C1 segment of cervical spinal cord (tissue), 14 donors: ENCODE measurements around the gene C1orf35.
A peak's percentile ranks its signal among the peaks of the same experiment; 100 is the strongest.

ENCODE experiments used
- DNase-seq, 14 donors: peaks; one replicate each; lab custom pipeline; 2025; lab: John Stamatoyannopoulos, UW

The C1orf35 gene

DNA sequence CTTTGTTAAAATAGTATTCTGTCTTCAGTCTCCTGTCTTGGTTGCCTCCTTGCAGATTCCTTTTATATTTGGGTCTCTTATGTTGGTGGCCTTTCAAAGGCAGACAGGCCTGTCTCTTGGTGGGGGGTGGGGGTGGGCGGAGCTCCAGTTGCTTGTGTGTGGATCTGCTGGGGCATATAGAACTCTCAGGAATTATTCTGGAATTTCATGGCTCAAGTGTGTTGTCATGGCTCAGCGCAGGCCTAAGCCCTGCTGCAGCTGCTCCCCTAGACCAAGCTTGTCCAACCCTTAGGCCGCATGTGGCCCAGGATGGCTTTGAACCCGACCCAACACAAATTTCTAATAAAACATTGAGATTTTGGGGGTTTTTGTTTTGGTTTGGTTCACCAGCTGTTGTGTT is 8.0 kb downstream of the C1orf35 start:
- no peak for DNase-seq

DNA sequence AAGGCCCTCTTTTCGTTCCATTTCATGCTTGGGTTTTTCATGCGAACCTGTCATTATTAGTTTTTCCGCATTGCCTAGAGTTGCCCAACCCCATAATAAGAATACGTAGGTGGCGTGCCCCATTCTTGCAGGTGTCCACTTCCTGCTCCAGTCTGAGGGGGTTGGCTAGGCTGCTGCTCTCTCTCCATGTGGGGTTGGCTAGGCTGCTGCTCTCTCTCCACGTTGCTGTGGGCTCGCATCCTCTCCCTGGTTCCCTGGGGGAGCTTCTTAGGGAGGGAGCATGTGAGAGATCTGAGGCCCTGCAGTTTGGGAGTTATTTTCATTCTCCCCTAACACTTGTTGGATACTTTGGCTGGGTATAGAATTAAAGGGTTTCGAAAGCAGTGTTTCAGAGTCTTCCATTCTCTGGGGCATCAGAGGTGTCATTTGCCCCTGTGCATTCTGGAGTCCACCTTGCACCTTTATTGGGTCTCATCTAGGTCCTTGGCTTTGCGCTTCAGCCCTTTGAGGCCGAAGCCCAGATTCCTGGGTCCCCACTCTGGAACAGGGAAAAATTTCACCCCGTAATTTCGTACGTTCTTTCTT is 8.6 kb downstream of the C1orf35 start:
- DNase-seq, result no peak

DNA sequence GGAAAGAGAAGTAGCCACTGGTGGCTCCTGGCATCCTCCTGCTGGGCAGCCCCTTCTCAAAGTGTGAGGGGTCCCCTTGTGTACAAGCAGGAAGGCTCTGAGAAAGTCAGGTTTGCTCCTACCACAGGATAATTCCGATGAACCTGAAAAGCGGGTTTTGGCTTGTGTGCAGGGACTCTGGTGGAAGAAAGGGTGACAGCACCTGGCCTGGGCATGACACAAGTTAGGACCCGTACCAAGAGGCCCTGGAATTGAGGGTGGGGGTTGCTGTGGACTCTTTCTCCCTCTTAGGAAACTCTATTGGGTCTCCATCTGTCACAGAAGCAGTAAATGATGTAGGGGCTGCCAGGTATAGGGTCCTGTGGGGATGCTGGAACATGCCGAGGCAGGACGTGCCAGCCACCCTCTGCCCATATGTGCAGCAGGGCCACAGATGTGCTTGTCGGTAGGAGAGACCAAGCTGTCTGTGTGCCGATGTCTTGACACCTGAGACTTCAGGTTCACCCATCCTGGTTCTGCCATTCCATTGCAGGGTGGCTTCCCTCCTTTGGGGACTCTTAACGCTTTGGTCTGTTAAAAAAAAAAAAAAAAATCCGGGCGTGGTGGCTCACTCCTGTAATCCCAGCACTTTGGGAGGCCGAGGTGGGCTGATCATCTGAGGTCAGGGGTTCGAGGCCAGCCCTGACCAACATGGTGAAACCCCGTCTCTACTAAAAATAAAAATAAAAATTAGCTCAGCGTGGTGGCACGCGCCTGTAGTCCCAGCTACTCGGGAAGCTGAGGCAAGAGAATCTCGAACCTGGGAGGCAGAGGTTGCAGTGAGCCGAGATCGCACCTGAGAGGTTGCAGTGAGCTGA is 9.8 kb downstream of the C1orf35 start:
- DNase-seq, result no peak

DNA sequence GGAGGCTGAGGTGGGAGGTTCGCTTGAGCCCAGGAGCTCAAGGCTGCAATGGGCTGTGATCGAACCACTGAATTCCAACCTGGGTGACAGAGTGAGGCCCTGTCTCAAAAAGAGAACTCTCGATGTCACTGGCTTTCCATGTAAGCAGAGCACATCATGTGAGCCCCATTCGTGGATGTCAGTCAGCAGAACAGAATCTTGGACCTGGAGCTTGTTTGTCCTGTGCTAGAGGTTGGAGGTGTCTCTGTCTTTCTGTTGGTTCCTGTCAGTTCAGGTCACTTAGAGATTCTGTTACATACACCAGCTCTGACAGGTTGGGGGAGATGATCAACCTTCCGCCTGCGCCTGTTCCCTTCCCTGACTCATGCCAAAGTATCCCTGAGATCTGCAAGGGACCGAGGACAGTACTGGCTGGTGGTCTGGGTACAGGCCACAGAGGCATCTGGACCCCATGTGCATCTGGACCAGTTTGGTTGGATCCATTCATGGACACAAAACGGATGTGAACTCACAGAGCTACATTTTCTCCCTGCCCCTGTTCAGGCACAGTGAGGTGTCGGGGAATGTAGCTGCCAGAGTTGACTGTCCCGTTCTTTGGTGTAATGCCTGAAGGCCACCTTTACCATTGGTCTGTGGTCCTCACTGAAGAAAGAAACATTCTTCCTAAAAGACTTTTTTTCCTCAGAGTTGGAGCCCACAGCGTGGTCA is 10.6 kb downstream of the C1orf35 start:
- DNase-seq, result no peak

DNA sequence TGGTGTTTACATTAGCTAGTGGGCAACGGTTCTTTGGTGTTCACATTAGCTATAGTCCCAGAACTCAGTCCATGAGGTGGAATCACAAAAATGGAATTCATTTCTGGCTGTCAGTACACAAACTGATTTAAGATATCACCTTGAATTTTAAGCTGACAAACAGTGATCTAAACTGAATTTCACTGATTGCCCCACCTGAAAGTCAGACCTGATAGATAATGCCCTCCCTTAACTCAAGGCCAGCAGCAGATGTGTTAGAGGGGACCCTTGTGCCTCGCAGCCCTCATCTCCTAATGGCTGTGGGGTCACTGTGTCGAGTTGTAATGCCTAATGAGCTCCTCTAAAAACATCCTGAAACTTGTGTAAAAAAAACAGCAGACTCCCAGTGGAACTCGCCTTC is 12.0 kb downstream of the C1orf35 start:
- no peak for DNase-seq

DNA sequence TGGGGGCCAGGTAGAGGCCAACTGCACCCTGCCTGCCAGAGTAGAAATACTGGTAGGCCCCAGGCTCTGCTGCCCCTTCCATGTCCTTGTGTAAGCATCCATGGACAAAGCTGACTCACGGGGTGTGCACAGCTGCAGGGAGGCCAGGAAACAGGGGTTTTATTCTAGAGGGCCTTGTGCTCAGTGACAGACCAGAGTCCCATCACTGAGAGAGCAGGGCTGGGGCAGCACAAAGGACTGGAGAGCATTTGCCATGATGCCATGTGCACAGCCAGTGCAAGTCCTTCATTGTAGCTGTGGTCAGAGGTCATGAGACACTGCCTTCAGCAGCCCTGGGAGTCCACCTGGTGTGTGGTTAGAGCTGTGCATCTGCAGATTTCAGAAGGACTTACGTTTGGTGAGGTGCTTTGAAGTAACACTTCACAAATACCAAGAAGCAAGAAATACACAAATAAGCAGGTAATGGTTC is 12.5 kb downstream of the C1orf35 start:
- peak in 3 of 14 donors; percentile 19 to 75 (median 21) for DNase-seq

GRCh38 chr1:228089519-228090380 is 13.4 kb downstream of the C1orf35 start:
- DNase-seq, result peak in 1 of 14 donors; percentile 41

- no peak for DNase-seq
Measured at GRCh38 chr1:228088586-228089498, 14.3 kb downstream of the C1orf35 start.

- DNase-seq, result peak in 2 of 14 donors; percentile 24 to 49
Measured at GRCh38 chr1:228087771-228088251, 15.3 kb downstream of the C1orf35 start.

GRCh38 chr1:228085287-228085951 is 17.7 kb downstream of the C1orf35 start:
- DNase-seq, result no peak

DNA sequence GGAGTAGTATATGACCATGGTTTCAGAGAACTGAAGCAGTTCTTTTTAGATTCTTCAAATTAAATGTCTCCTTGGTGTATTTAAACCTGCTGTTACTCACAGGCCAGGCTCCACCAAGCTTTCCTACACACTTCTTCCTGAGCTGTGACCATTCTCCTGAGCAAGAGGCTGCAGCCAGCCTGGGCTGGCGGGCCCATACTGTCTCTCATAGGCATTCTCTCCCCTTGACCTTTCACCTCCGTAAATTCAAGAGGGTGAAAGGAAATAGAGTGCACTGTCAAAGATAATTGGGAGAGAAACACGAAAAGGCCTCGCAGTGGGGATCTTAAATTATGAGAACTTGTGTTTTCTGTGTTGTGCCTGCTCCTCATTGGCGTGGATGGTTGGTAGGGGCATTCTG is 18.3 kb downstream of the C1orf35 start:
- DNase-seq, result no peak

GRCh38 chr1:228084325-228084724 is 18.8 kb downstream of the C1orf35 start:
- DNase-seq, result peak in 1 of 14 donors; percentile 16

GRCh38 chr1:228083871-228084278 is 19.2 kb downstream of the C1orf35 start:
- peak in 3 of 14 donors; percentile 17 to 30 (median 19) for DNase-seq

DNA sequence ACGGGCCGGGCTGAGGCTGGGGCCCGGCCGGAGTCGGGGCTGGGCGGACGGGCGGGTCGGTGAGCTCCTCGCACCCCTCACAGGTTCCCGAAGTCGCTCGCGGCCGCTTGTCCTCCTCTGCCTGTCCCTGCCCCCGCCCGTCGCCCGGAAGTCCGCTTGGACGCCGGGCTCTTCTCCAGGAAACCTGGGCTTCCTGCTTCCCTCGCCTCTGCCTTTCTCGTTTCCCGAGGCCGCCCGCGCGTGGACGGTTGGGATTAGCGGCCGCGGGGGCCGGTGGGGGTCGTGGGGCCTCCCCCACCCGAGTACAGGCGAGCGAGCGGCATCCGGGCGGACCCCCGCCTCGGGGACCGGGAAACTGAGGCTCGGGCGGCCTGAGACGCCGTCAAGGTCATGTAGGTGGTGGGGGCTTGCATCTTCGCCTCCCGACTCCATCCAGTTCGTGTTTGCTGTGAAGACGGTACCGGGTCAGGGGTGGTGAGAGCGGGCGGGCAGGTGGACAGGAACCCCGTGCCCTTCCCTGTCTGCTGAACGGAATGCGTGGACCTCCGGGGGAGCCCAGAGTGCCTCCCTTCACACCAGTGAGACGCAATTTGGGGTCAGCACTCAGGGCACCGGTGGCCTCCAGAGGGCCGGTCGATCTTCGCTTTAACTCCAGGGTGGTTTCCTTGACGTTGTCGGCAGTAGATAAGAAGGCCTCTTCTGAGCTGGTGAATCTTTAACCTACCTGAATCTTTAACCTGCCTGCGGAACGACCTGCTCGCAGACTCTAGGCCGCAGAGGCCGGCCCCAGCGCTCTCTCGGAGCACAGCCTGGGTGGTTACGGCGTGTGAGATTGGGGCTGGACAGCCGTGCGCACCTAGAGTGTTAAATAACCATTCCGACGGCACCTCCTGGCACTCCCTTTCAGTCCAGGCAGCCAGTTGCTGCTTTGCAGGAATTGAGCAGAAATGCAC is 19.9 kb downstream of the C1orf35 start:
- peak in 5 of 14 donors; percentile 22 to 68 (median 67) for DNase-seq

DNA sequence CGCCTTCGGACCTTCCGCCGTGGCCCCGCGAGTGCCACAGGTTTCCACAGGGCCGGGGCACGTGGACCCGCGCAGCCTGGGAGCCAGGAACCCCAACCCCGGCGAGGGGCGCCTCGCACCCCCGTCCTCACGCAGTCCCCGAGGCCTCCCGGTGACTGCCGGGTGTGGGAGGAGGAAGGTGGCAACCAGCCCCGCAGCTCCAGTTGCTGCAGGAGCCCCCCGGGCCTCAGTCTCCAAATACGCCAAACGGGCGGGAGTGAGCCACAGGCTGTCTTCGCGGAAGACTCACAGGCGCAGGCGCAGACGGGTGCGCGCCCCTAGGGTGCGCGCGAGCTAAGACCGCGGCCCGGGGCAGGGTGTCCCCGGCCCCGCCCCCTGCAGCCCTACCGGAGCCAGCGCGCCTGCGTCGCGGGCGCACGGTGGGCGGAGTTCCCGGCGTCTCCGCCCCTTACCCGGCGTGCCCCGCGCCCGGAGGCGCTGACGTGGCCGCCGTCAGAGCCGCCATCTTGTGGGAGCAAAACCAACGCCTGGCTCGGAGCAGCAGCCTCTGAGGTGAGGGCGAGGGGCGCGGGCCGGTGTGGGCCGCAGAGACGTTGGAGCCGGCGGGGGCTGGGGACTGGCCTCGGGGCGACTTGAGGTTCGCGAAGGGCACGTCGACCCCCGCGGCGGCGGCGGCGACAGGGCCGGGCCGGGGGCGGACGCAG is 20.8 kb downstream of the C1orf35 start, which contains the start of gene ARF1:
ARF1 (plus strand) TSS at position 495 of the 704 bp plus-strand sequence. CDS start 14,407 bp downstream, outside the sequence.
- peak in 13 of 14 donors; percentile 79 to 97 (median 87) for DNase-seq

GRCh38 chr1:228081578-228082213 is 21.4 kb downstream of the C1orf35 start:
- no peak for DNase-seq

DNA sequence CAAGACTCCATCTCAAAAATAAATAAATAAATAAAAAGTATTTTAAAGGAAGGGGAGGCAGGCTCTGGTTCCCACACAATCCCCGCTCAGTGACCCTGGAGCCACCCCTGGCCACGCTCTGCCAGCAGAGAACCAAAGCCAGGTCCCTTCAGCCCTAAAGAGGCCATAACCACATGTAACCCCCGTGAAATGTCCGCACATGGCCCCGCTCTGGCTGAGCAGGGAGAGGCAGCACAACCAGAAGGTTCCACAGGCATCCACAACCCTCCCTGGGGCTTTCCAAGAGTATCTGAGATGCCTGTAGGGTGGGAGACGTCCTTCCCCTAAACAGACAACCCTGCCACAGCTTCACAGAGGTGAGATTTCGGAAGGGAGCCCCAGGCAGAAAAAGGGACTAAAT is 22.0 kb downstream of the C1orf35 start:
- no peak for DNase-seq
